Body of pancreas (tissue), 4 donors: ENCODE results near the gene TOR1B. TPM values are rescaled to one million over a fixed set of nuclear protein-coding genes. Genes with fewer than 3 reads are reported as not detected.

ENCODE experiments used
- ATAC-seq: fragments of 150-250 bp; one replicate; pipeline ENCODE4 v1.9.1; 2016
- DNase-seq, 4 donors: peaks; one replicate each; pipeline ENCODE4 v3.0.0-alpha.2; 2019
- H3K27ac ChIP-seq, 4 donors: fragments of 200-600 bp; sonication (generic); 1 replicate in 3 of 4; 2 replicates in 1 of 4; pipeline versions ENCODE4 v1.5.1 to v1.6.1; 2016 to 2019; ENCODE audit warnings: mild to moderate bottlenecking in 1 of 4, mixed read lengths in 1 of 4, moderate library complexity in 1 of 4
- H3K27me3 ChIP-seq, 2 donors: fragments of 200-600 bp; sonication (generic); one replicate each; pipeline ENCODE4 v1.6.0; 2016; ENCODE audit warnings: mild to moderate bottlenecking in 1 of 2
- H3K36me3 ChIP-seq, 2 donors: fragments of 200-600 bp; sonication (generic); replicated peaks in 1 of 2; 2 replicates each; pipeline ENCODE4 v1.5.1; 2016; ENCODE audit warnings: low read depth in 2 of 2; ENCODE audit not compliant: insufficient read depth in 1 of 2
- H3K4me1 ChIP-seq: fragments of 200-600 bp; sonication (generic); one replicate; pipeline ENCODE4 v1.6.0; 2016
- H3K4me3 ChIP-seq, 2 donors: fragments of 200-600 bp; sonication (generic); 1 replicate in 1 of 2; 2 replicates in 1 of 2; pipeline ENCODE4 v1.5.1; 2016 to 2019
- H3K9me3 ChIP-seq, 3 donors: fragments of 200-600 bp; sonication (generic); 1 replicate in 2 of 3; 2 replicates in 1 of 3; pipeline ENCODE4 v1.5.1; 2016
- POLR2A ChIP-seq, 3 donors: fragments of 450-650 bp; IDR thresholded peaks; one replicate each; pipeline ENCODE4 v1.6.1; 2016; ENCODE audit warnings: antibody characterized with exemption in 3 of 3, mild to moderate bottlenecking in 2 of 3
- WGBS, 2 donors: methylation state at CpG; one replicate each; pipeline ENCODE4 v1.1.5; 2017; 5-methylcytosine and 5-hydroxymethylcytosine counted together
- intact Hi-C: fragments of 100-400 bp; cut with DNase I; formaldehyde crosslinking; loops from one replicate; pipeline ENCODE4 v1.15.1; 2023
- total RNA-seq, 2 donors: library from RNA; depleted of rRNA; stranded (reverse); fragments of >200 nt; gene quantifications; one replicate each; pipeline ENCODE4 v1.1.0, GENCODE V29; 2016
- TF ChIP-seq, protein P1 (sequence below), 7 experiments: fragments of 450-650 bp in 4 of 7; fragments of 200-600 bp in 3 of 7; sonication (generic) in 3 of 7; IDR thresholded peaks; one replicate each; pipeline ENCODE4 v1.5.1; 2016 to 2019; ENCODE audit warnings: antibody characterized with exemption in 7 of 7

The TOR1B gene, protein sequence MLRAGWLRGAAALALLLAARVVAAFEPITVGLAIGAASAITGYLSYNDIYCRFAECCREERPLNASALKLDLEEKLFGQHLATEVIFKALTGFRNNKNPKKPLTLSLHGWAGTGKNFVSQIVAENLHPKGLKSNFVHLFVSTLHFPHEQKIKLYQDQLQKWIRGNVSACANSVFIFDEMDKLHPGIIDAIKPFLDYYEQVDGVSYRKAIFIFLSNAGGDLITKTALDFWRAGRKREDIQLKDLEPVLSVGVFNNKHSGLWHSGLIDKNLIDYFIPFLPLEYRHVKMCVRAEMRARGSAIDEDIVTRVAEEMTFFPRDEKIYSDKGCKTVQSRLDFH
- total RNA-seq = 10 to 100 TPM in 1 of 2 donors, 1 to 10 TPM in 1; 9.6 to 19.2 TPM

DNA sequence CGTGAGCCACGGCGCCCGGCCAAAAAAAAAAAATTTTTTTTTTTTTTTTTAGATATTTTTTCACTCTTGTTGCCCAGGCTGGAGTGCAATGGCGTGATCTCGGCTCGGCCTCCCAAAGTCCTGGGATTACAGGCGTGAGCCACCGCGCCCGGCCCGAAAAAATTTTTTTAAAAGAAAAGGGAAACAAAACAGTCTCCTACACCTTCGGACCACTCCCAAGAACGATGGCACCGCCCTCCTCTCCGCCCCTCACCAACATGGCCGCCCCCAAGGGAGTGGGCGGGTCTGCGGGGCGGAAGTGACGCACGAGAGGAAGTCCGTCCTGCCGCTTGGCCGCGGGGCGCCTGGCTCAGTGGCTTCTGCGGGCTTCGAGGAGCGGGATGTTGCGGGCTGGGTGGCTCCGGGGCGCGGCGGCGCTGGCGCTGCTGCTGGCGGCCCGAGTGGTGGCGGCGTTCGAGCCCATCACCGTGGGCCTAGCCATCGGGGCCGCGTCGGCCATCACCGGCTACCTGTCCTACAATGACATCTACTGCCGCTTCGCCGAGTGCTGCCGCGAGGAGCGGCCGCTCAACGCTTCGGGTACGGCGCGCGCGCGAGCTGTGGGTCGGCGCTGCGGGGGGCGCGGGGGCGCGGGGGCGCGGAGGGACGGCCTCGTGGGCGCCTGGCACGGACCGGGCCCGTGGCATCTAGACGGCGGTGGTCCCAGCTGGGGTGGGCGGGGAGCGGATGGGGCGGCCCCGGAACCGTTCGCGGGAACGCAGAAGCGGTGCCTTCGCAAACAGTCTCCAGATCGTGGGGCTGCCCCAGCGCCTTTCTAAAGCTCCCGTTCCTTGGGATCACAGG lies at the start of gene TOR1B:
TOR1B (plus strand) TSS at position 352 of the 843 bp plus-strand sequence; CDS start at position 381, 29 bp downstream.
- H3K27me3 ChIP-seq = no peaks in the 10 kb centered on the region
- 0 to 1% methylated on average over 33 to 79 of the region's 93 CpGs for WGBS, 2 donors
- TF ChIP-seq POLR2A (IDR thresholded peaks at IDR 0.05) = peak; percentile 63 to 79 (median 78)
- TF ChIP-seq, protein P1, sequence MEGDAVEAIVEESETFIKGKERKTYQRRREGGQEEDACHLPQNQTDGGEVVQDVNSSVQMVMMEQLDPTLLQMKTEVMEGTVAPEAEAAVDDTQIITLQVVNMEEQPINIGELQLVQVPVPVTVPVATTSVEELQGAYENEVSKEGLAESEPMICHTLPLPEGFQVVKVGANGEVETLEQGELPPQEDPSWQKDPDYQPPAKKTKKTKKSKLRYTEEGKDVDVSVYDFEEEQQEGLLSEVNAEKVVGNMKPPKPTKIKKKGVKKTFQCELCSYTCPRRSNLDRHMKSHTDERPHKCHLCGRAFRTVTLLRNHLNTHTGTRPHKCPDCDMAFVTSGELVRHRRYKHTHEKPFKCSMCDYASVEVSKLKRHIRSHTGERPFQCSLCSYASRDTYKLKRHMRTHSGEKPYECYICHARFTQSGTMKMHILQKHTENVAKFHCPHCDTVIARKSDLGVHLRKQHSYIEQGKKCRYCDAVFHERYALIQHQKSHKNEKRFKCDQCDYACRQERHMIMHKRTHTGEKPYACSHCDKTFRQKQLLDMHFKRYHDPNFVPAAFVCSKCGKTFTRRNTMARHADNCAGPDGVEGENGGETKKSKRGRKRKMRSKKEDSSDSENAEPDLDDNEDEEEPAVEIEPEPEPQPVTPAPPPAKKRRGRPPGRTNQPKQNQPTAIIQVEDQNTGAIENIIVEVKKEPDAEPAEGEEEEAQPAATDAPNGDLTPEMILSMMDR (IDR thresholded peaks at IDR 0.05) = peak in 1 of 7 experiments; percentile 12
- no peaks in the 10 kb centered on the region for H3K36me3 ChIP-seq
- intact Hi-C loops = no loop called here
- peaks cover 19% of the 10 kb centered on the region for H3K4me1 ChIP-seq
- DNase-seq = peak; percentile 91 to 93 (median 92)
- peak within 1 kb of the TSS; percentile 53 to 80 for H3K4me3 ChIP-seq
- ATAC-seq = peak; percentile 96
- H3K27ac ChIP-seq = peak within 1 kb of the TSS; percentile 46 to 89 (median 78)
- no peaks in the 10 kb centered on the region for H3K9me3 ChIP-seq

DNA sequence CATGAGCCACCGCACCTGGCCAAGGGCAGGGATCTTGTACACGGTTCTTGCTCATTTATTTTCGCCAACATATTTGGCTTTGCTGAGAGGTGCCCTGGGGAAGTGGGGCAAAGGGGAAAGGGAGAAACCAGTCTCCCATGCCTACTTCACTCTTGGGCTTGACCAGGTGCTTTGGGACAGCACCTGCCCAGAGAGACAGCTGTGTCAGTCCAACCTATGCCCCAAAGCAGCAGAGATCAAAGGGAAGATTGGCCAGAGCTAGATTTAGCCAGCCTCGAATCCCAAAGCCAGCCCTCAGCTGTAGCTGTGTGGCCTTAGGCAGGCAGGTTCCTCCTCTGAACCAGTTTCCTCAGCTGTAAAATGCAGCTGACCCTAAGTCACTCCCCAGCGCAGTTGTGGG lies 47.8 kb upstream of the TOR1B start:
- 60 to 76% methylated on average over 1 to 5 of the region's 5 CpGs for WGBS, 2 donors
- Histone ChIP-seq H3K9me3 (no peaks in the 10 kb centered on the region), H3K27ac (no peak overlapping the region), H3K27me3 (no peaks in the 10 kb centered on the region), H3K36me3 (no peaks in the 10 kb centered on the region), H3K4me3 (no peak overlapping the region), H3K4me1 (peaks cover 11% of the 10 kb centered on the region)
- DNase-seq = no peak
- no peak for ATAC-seq
- TF ChIP-seq, protein P1 (IDR thresholded peaks at IDR 0.05) = no peak
- no peak for TF ChIP-seq POLR2A (IDR thresholded peaks at IDR 0.05)
- intact Hi-C loops = no loop called here

DNA sequence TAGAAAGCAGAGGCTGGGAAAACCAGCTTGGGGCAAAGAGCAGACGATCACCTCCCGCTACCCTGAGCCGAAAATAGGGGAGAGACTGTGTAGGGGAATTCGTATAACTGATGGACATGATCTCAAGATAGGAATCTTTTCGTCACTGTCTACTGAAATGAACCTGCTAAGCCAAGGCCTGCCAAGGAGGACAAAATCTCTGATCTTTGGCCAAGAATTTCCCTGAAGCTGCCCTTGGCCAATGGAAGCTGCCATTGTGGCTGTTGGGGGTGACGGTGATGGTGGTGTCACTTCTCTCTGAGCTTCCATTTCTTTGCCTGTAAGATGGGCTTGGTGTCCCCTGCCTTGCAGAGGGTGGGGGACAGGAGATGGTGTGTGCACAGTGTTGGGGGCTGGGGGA lies 46.8 kb upstream of the TOR1B start:
- no peak overlapping the region for H3K27ac ChIP-seq
- 86 to 91% methylated on average over 4 to 6 of the region's 6 CpGs for WGBS, 2 donors
- DNase-seq (no peak), ATAC-seq (no peak)
- H3K9me3 ChIP-seq = no peaks in the 10 kb centered on the region
- no peak for TF ChIP-seq POLR2A (IDR thresholded peaks at IDR 0.05)
- TF ChIP-seq, protein P1 (IDR thresholded peaks at IDR 0.05) = no peak
- intact Hi-C loops = no loop called here
- no peaks in the 10 kb centered on the region for H3K27me3 ChIP-seq
- no peak overlapping the region for H3K4me3 ChIP-seq
- H3K4me1 ChIP-seq = peaks cover 11% of the 10 kb centered on the region
- no peaks in the 10 kb centered on the region for H3K36me3 ChIP-seq

DNA sequence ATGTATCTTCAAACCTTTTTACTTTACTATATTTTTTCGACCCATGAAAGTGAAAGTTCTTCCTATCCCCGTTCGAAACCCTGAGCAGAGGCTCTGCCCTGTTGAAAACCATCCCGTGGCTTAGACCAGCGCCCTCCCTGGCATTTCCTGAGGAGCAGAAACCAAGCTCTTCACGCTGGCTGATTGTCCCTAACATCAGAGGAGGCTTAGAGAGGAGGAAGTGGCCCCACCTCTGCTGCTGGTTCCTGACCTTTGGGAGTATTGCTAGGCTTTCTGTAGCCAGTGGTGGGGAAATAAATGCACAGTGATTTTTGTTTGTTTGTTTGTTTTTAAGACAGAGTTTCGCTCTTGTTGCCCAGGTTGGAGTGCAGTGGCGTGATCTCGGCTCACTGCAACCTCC lies 45.9 kb upstream of the TOR1B start:
- Histone ChIP-seq H3K27me3 (no peaks in the 10 kb centered on the region), H3K36me3 (no peaks in the 10 kb centered on the region), H3K4me1 (peaks cover 11% of the 10 kb centered on the region), H3K9me3 (no peaks in the 10 kb centered on the region), H3K4me3 (no peak overlapping the region), H3K27ac (no peak overlapping the region)
- ATAC-seq (no peak), DNase-seq (no peak)
- 65 to 81% methylated on average over 6 to 9 of the region's 9 CpGs for WGBS, 2 donors
- TF ChIP-seq, protein P1 (IDR thresholded peaks at IDR 0.05) = no peak
- no peak for TF ChIP-seq POLR2A (IDR thresholded peaks at IDR 0.05)
- intact Hi-C loops = no loop called here
